Liver (tissue), 3 donors: ENCODE results near the gene RRN3.
A peak's percentile ranks its signal among the peaks of the same experiment; 100 is the strongest.
"Not testable (repeated sequence)": the region's sequence is repeated elsewhere in the genome, so short reads cannot be mapped to it uniquely, and the experiment has no call there.

Experiments
- GABPA ChIP-seq, 2 donors: IDR thresholded peaks in 1 of 2; conservative IDR thresholded peaks in 1 of 2; 2 replicates each; pipeline ENCODE4 v1.6.1; 2016; ENCODE audit warnings: antibody characterized with exemption in 2 of 2, mild to moderate bottlenecking in 1 of 2, moderate library complexity in 1 of 2
- ZBTB33 ChIP-seq: IDR thresholded peaks from 2 replicates; pipeline ENCODE4 v1.6.1; 2016; ENCODE audit warnings: antibody characterized with exemption
- TF ChIP-seq, protein P1 (sequence below): fragments of 150-350 bp; IDR thresholded peaks from 2 replicates; pipeline ENCODE4 v1.5.1; 2017; ENCODE audit warnings: improper control_type of control experiment, low read depth, low read length; ENCODE audit not compliant: missing input control
- TF ChIP-seq, protein P2 (sequence below): IDR thresholded peaks from 2 replicates; pipeline ENCODE4 v1.6.1; 2016; ENCODE audit warnings: antibody characterized with exemption
- donor health status: healthy.
- donor health status: healthy.

- peak; percentile 55 to 89 for TF ChIP-seq GABPA (IDR thresholded peaks at IDR 0.05 in 1 of 2, conservative IDR thresholded peaks at IDR 0.05 in 1 of 2)
- TF ChIP-seq, protein P1, sequence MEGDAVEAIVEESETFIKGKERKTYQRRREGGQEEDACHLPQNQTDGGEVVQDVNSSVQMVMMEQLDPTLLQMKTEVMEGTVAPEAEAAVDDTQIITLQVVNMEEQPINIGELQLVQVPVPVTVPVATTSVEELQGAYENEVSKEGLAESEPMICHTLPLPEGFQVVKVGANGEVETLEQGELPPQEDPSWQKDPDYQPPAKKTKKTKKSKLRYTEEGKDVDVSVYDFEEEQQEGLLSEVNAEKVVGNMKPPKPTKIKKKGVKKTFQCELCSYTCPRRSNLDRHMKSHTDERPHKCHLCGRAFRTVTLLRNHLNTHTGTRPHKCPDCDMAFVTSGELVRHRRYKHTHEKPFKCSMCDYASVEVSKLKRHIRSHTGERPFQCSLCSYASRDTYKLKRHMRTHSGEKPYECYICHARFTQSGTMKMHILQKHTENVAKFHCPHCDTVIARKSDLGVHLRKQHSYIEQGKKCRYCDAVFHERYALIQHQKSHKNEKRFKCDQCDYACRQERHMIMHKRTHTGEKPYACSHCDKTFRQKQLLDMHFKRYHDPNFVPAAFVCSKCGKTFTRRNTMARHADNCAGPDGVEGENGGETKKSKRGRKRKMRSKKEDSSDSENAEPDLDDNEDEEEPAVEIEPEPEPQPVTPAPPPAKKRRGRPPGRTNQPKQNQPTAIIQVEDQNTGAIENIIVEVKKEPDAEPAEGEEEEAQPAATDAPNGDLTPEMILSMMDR: not testable (repeated sequence)
- TF ChIP-seq, protein P2, sequence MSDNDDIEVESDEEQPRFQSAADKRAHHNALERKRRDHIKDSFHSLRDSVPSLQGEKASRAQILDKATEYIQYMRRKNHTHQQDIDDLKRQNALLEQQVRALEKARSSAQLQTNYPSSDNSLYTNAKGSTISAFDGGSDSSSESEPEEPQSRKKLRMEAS: peak; percentile 32
- not testable (repeated sequence) for TF ChIP-seq ZBTB33
These were observed at the start of gene RRN3 for GRCh38 chr16:15093955-15094827.
